ENCODE data around the gene CEP250.
"Not testable (repeated sequence)": the region's sequence is repeated elsewhere in the genome, so short reads cannot be mapped to it uniquely, and the experiment has no call there.

CEP250 gene

GRCh38 chr20:35436177-35436573 lies 19.2 kb upstream of the CEP250 start:
- Histone ChIP-seq H3K27me3 (ENCODE audit: control insufficient read depth in 1 of 2, insufficient read depth in 2 of 2, low read length in 2 of 2) (no peaks in the 10 kb centered on the region), H3K9me3 (ENCODE audit: control insufficient read depth in 2 of 2, low read length in 2 of 2) (no peaks in the 10 kb centered on the region)

GRCh38 chr20:35437599-35437998 lies 17.8 kb upstream of the CEP250 start:
- H3K27ac ChIP-seq (ENCODE audit: low read length), result peak overlapping the region; percentile 67

More at GRCh38 chr20:35436177-35436573, 19.2 kb upstream of the CEP250 start:
- no peak overlapping the region for H3K27ac ChIP-seq (ENCODE audit: low read length)
- H3K36me3 ChIP-seq (ENCODE audit: control insufficient read depth in 2 of 2, insufficient read depth in 2 of 2, low read length in 2 of 2), result no peaks in the 10 kb centered on the region
- no peak overlapping the region for H3K9ac ChIP-seq (ENCODE audit: low read length in 2 of 2)
- no peak overlapping the region for H3K4me3 ChIP-seq (ENCODE audit: low read length in 2 of 2)
- H3K4me1 ChIP-seq (ENCODE audit: control insufficient read depth, insufficient read depth, low read length), result peaks cover 23% of the 10 kb centered on the region

GRCh38 chr20:35443003-35443402 lies 12.4 kb upstream of the CEP250 start:
- peaks cover 11% of the 10 kb centered on the region for H3K4me1 ChIP-seq (ENCODE audit: control insufficient read depth, insufficient read depth, low read length)
- H3K27ac ChIP-seq (ENCODE audit: low read length), result no peak overlapping the region

More at GRCh38 chr20:35437599-35437998, 17.8 kb upstream of the CEP250 start:
- H3K36me3 ChIP-seq (ENCODE audit: control insufficient read depth in 2 of 2, insufficient read depth in 2 of 2, low read length in 2 of 2), result no peaks in the 10 kb centered on the region
- peaks cover 23% of the 10 kb centered on the region for H3K4me1 ChIP-seq (ENCODE audit: control insufficient read depth, insufficient read depth, low read length)
- H3K27me3 ChIP-seq (ENCODE audit: control insufficient read depth in 1 of 2, insufficient read depth in 2 of 2, low read length in 2 of 2), result no peaks in the 10 kb centered on the region
- peak overlapping the region; percentile 47 to 62 for H3K4me3 ChIP-seq (ENCODE audit: low read length in 2 of 2)
- H3K9ac ChIP-seq (ENCODE audit: low read length in 2 of 2), result peak overlapping the region; percentile 55 to 64
- H3K9me3 ChIP-seq (ENCODE audit: control insufficient read depth in 2 of 2, low read length in 2 of 2), result no peaks in the 10 kb centered on the region

GRCh38 chr20:35444226-35444625 lies 11.2 kb upstream of the CEP250 start:
- H3K9me3 ChIP-seq (ENCODE audit: control insufficient read depth in 2 of 2, low read length in 2 of 2), result no peaks in the 10 kb centered on the region
- H3K27me3 ChIP-seq (ENCODE audit: control insufficient read depth in 1 of 2, insufficient read depth in 2 of 2, low read length in 2 of 2), result no peaks in the 10 kb centered on the region
- no peaks in the 10 kb centered on the region for H3K36me3 ChIP-seq (ENCODE audit: control insufficient read depth in 2 of 2, insufficient read depth in 2 of 2, low read length in 2 of 2)
- H3K4me1 ChIP-seq (ENCODE audit: control insufficient read depth, insufficient read depth, low read length), result no peaks in the 10 kb centered on the region
- no peak overlapping the region for H3K9ac ChIP-seq (ENCODE audit: low read length in 2 of 2)
- H3K27ac ChIP-seq (ENCODE audit: low read length), result no peak overlapping the region
- no peak overlapping the region for H3K4me3 ChIP-seq (ENCODE audit: low read length in 2 of 2)

More at GRCh38 chr20:35443003-35443402, 12.4 kb upstream of the CEP250 start:
- H3K4me3 ChIP-seq (ENCODE audit: low read length in 2 of 2), result no peak overlapping the region
- no peaks in the 10 kb centered on the region for H3K27me3 ChIP-seq (ENCODE audit: control insufficient read depth in 1 of 2, insufficient read depth in 2 of 2, low read length in 2 of 2)
- no peaks in the 10 kb centered on the region for H3K36me3 ChIP-seq (ENCODE audit: control insufficient read depth in 2 of 2, insufficient read depth in 2 of 2, low read length in 2 of 2)
- no peaks in the 10 kb centered on the region for H3K9me3 ChIP-seq (ENCODE audit: control insufficient read depth in 2 of 2, low read length in 2 of 2)
- H3K9ac ChIP-seq (ENCODE audit: low read length in 2 of 2), result no peak overlapping the region

- H3K9me3 ChIP-seq (ENCODE audit: control insufficient read depth in 2 of 2, low read length in 2 of 2), result no peaks in the 10 kb centered on the region
- peak overlapping the region in 1 of 2 donors; percentile 17 for H3K4me3 ChIP-seq (ENCODE audit: low read length in 2 of 2)
- H3K9ac ChIP-seq (ENCODE audit: low read length in 2 of 2), result no peak overlapping the region
- H3K27me3 ChIP-seq (ENCODE audit: control insufficient read depth in 1 of 2, insufficient read depth in 2 of 2, low read length in 2 of 2), result no peaks in the 10 kb centered on the region
- no peak overlapping the region for H3K27ac ChIP-seq (ENCODE audit: low read length)
- no peaks in the 10 kb centered on the region for H3K36me3 ChIP-seq (ENCODE audit: control insufficient read depth in 2 of 2, insufficient read depth in 2 of 2, low read length in 2 of 2)
- H3K4me1 ChIP-seq (ENCODE audit: control insufficient read depth, insufficient read depth, low read length), result no peaks in the 10 kb centered on the region
These were observed 8.9 kb upstream of the CEP250 start for GRCh38 chr20:35446356-35447078.

- Histone ChIP-seq H3K9ac (ENCODE audit: low read length in 2 of 2) (no peak overlapping the region), H3K36me3 (ENCODE audit: control insufficient read depth in 2 of 2, insufficient read depth in 2 of 2, low read length in 2 of 2) (no peaks in the 10 kb centered on the region), H3K4me1 (ENCODE audit: control insufficient read depth, insufficient read depth, low read length) (no peaks in the 10 kb centered on the region), H3K27ac (ENCODE audit: low read length) (no peak overlapping the region), H3K9me3 (ENCODE audit: control insufficient read depth in 2 of 2, low read length in 2 of 2) (no peaks in the 10 kb centered on the region), H3K27me3 (ENCODE audit: control insufficient read depth in 1 of 2, insufficient read depth in 2 of 2, low read length in 2 of 2) (no peaks in the 10 kb centered on the region), H3K4me3 (ENCODE audit: low read length in 2 of 2) (peak overlapping the region; percentile 55 to 64)
These were observed 8.2 kb upstream of the CEP250 start for GRCh38 chr20:35447082-35447789.

GRCh38 chr20:35448788-35449373 lies 6.5 kb upstream of the CEP250 start:
- no peak overlapping the region for H3K27ac ChIP-seq (ENCODE audit: low read length)

GRCh38 chr20:35449855-35450254 lies 5.5 kb upstream of the CEP250 start:
- H3K27me3 ChIP-seq (ENCODE audit: control insufficient read depth in 1 of 2, insufficient read depth in 2 of 2, low read length in 2 of 2); H3K9me3 ChIP-seq (ENCODE audit: control insufficient read depth in 2 of 2, low read length in 2 of 2); H3K9ac ChIP-seq (ENCODE audit: low read length in 2 of 2); H3K4me3 ChIP-seq (ENCODE audit: low read length in 2 of 2); H3K27ac ChIP-seq (ENCODE audit: low read length); H3K36me3 ChIP-seq (ENCODE audit: control insufficient read depth in 2 of 2, insufficient read depth in 2 of 2, low read length in 2 of 2); H3K4me1 ChIP-seq (ENCODE audit: control insufficient read depth, insufficient read depth, low read length): not testable (repeated sequence)

More at GRCh38 chr20:35448788-35449373, 6.5 kb upstream of the CEP250 start:
- no peaks in the 10 kb centered on the region for H3K36me3 ChIP-seq (ENCODE audit: control insufficient read depth in 2 of 2, insufficient read depth in 2 of 2, low read length in 2 of 2)
- no peak overlapping the region for H3K9ac ChIP-seq (ENCODE audit: low read length in 2 of 2)
- no peak overlapping the region for H3K4me3 ChIP-seq (ENCODE audit: low read length in 2 of 2)
- no peaks in the 10 kb centered on the region for H3K9me3 ChIP-seq (ENCODE audit: control insufficient read depth in 2 of 2, low read length in 2 of 2)
- no peaks in the 10 kb centered on the region for H3K27me3 ChIP-seq (ENCODE audit: control insufficient read depth in 1 of 2, insufficient read depth in 2 of 2, low read length in 2 of 2)
- H3K4me1 ChIP-seq (ENCODE audit: control insufficient read depth, insufficient read depth, low read length), result no peaks in the 10 kb centered on the region

GRCh38 chr20:35451295-35451694 lies 4.1 kb upstream of the CEP250 start:
- no peak overlapping the region for H3K9ac ChIP-seq (ENCODE audit: low read length in 2 of 2)
- no peaks in the 10 kb centered on the region for H3K36me3 ChIP-seq (ENCODE audit: control insufficient read depth in 2 of 2, insufficient read depth in 2 of 2, low read length in 2 of 2)

GRCh38 chr20:35453647-35454046 lies 1.8 kb upstream of the CEP250 start:
- no peaks in the 10 kb centered on the region for H3K27me3 ChIP-seq (ENCODE audit: control insufficient read depth in 1 of 2, insufficient read depth in 2 of 2, low read length in 2 of 2)
- no peaks in the 10 kb centered on the region for H3K9me3 ChIP-seq (ENCODE audit: control insufficient read depth in 2 of 2, low read length in 2 of 2)
- no peak overlapping the region for H3K4me3 ChIP-seq (ENCODE audit: low read length in 2 of 2)
- H3K9ac ChIP-seq (ENCODE audit: low read length in 2 of 2), result no peak overlapping the region
- H3K36me3 ChIP-seq (ENCODE audit: control insufficient read depth in 2 of 2, insufficient read depth in 2 of 2, low read length in 2 of 2), result no peaks in the 10 kb centered on the region
- no peak overlapping the region for H3K27ac ChIP-seq (ENCODE audit: low read length)
- peaks cover 2% of the 10 kb centered on the region for H3K4me1 ChIP-seq (ENCODE audit: control insufficient read depth, insufficient read depth, low read length)

More at GRCh38 chr20:35451295-35451694, 4.1 kb upstream of the CEP250 start:
- no peak overlapping the region for H3K4me3 ChIP-seq (ENCODE audit: low read length in 2 of 2)
- no peak overlapping the region for H3K27ac ChIP-seq (ENCODE audit: low read length)
- H3K4me1 ChIP-seq (ENCODE audit: control insufficient read depth, insufficient read depth, low read length), result peaks cover 2% of the 10 kb centered on the region
- no peaks in the 10 kb centered on the region for H3K27me3 ChIP-seq (ENCODE audit: control insufficient read depth in 1 of 2, insufficient read depth in 2 of 2, low read length in 2 of 2)
- no peaks in the 10 kb centered on the region for H3K9me3 ChIP-seq (ENCODE audit: control insufficient read depth in 2 of 2, low read length in 2 of 2)
